ENCODE measurements around the gene SEC11A.
A peak's percentile ranks its signal among the peaks of the same experiment; 100 is the strongest.
"Not testable (repeated sequence)": the region's sequence is repeated elsewhere in the genome, so short reads cannot be mapped to it uniquely, and the experiment has no call there.

The SEC11A gene

GRCh38 chr15:84716036-84716732, at the start of gene SEC11A:
Gene SEC11A, minus strand, starts transcription at chr15:84716139. Its CDS starts 64 bp downstream, at chr15:84716075.
- DNase-seq (ENCODE audit: low spot score): peak; percentile 98

- no peak for DNase-seq (ENCODE audit: low spot score)
These were observed 49.7 kb upstream of the SEC11A start for GRCh38 chr15:84765675-84766074.

- DNase-seq (ENCODE audit: low spot score): no peak
These were observed 49.0 kb upstream of the SEC11A start for GRCh38 chr15:84764989-84765388.

- no peak for DNase-seq (ENCODE audit: low spot score)
These were observed 48.6 kb upstream of the SEC11A start for GRCh38 chr15:84764585-84764984.

- DNase-seq (ENCODE audit: low spot score): no peak
These were observed 47.1 kb upstream of the SEC11A start for GRCh38 chr15:84762840-84763572.

- DNase-seq (ENCODE audit: low spot score): no peak
These were observed 45.7 kb upstream of the SEC11A start for GRCh38 chr15:84761607-84762131.

- DNase-seq (ENCODE audit: low spot score): no peak
These were observed 44.3 kb upstream of the SEC11A start for GRCh38 chr15:84760219-84760618.

GRCh38 chr15:84759018-84759417, 43.1 kb upstream of the SEC11A start:
- DNase-seq (ENCODE audit: low spot score): no peak

- no peak for DNase-seq (ENCODE audit: low spot score)
These were observed 40.0 kb upstream of the SEC11A start for GRCh38 chr15:84755736-84756527.

GRCh38 chr15:84754889-84755288, 39.0 kb upstream of the SEC11A start:
- DNase-seq (ENCODE audit: low spot score): not testable (repeated sequence)

- no peak for DNase-seq (ENCODE audit: low spot score)
These were observed 36.8 kb upstream of the SEC11A start for GRCh38 chr15:84752700-84753099.

GRCh38 chr15:84752195-84752594, 36.3 kb upstream of the SEC11A start:
- no peak for DNase-seq (ENCODE audit: low spot score)

GRCh38 chr15:84751721-84752120, 35.8 kb upstream of the SEC11A start:
- not testable (repeated sequence) for DNase-seq (ENCODE audit: low spot score)

GRCh38 chr15:84750583-84751092, 34.7 kb upstream of the SEC11A start:
- no peak for DNase-seq (ENCODE audit: low spot score)

GRCh38 chr15:84749111-84749991, 33.4 kb upstream of the SEC11A start:
- no peak for DNase-seq (ENCODE audit: low spot score)

- DNase-seq (ENCODE audit: low spot score): no peak
These were observed 32.6 kb upstream of the SEC11A start, which contains the start of gene ZNF592 for GRCh38 chr15:84748274-84749110. Gene ZNF592, plus strand, starts transcription at chr15:84748592. Its CDS starts 34,084 bp downstream, at chr15:84782676.

GRCh38 chr15:84747416-84748273, 31.7 kb upstream of the SEC11A start:
- DNase-seq (ENCODE audit: low spot score): no peak

GRCh38 chr15:84741121-84741520, 25.2 kb upstream of the SEC11A start:
- no peak for DNase-seq (ENCODE audit: low spot score)

- no peak for DNase-seq (ENCODE audit: low spot score)
These were observed 24.8 kb upstream of the SEC11A start for GRCh38 chr15:84740691-84741090.
